ENCODE measurements around the gene ROBO1. TPM values are rescaled to one million over a fixed set of nuclear protein-coding genes. Genes with fewer than 3 reads are reported as not detected.

Gene ROBO1
- total RNA-seq, 1 donor from 2014 or later = 27.1 TPM

DNA sequence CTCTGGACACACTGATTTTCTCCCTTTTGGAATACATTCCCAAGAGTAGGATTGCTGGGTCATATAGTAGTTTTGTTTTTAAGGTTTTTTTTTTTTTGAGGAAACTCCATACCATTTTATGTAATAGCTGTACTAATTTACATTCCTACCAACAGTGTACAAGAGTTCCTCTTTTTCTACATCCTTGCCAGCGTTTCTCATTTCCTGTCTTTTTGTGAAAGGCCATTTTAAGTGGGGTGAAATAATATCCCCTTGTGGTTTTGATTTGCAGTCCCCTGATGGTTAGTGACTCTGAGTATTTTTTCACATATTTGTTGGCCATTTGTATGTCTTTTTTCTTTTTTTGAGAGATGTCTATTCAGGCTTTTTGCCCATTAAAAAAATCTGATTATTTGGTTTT is 1205.5 kb downstream of the ROBO1 start:
- Histone ChIP-seq H3K27me3 (no peaks in the 10 kb centered on the region), H3K27ac (no peak overlapping the region), H3K4me3 (no peak overlapping the region), H3K9me3 (no peaks in the 10 kb centered on the region), H3K36me3 (no peaks in the 10 kb centered on the region), H3K4me1 (no peaks in the 10 kb centered on the region)
- ATAC-seq (no peak), DNase-seq (no peak)
- TF ChIP-seq, protein P1, sequence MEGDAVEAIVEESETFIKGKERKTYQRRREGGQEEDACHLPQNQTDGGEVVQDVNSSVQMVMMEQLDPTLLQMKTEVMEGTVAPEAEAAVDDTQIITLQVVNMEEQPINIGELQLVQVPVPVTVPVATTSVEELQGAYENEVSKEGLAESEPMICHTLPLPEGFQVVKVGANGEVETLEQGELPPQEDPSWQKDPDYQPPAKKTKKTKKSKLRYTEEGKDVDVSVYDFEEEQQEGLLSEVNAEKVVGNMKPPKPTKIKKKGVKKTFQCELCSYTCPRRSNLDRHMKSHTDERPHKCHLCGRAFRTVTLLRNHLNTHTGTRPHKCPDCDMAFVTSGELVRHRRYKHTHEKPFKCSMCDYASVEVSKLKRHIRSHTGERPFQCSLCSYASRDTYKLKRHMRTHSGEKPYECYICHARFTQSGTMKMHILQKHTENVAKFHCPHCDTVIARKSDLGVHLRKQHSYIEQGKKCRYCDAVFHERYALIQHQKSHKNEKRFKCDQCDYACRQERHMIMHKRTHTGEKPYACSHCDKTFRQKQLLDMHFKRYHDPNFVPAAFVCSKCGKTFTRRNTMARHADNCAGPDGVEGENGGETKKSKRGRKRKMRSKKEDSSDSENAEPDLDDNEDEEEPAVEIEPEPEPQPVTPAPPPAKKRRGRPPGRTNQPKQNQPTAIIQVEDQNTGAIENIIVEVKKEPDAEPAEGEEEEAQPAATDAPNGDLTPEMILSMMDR (IDR thresholded peaks at IDR 0.05) = no peak
- intact Hi-C loops (cut with DNase I) = no loop called here

Small RNAs within 50 kb of the gene (microRNA-seq; reads per million reads assigned to microRNA genes)
- gene MIR3923 (ENCODE audit: borderline microRNAs expressed) = not detected

Data from upper lobe of right lung (tissue), 1 donor.